Posterior cingulate gyrus (tissue), 11 donors: ENCODE data around the gene C22orf15.

Source experiments
- DNase-seq, 10 donors: peaks; one replicate each; pipeline versions ENCODE4 v3.0.0 to v3.0.0-alpha.2; 2020 to 2021; ENCODE audit warnings: mixed read lengths in 3 of 10
- intact Hi-C: fragments of 100-400 bp; cut with DNase I; formaldehyde crosslinking; loops from one replicate; pipeline ENCODE4 v1.15.1; 2023

Gene C22orf15

DNA sequence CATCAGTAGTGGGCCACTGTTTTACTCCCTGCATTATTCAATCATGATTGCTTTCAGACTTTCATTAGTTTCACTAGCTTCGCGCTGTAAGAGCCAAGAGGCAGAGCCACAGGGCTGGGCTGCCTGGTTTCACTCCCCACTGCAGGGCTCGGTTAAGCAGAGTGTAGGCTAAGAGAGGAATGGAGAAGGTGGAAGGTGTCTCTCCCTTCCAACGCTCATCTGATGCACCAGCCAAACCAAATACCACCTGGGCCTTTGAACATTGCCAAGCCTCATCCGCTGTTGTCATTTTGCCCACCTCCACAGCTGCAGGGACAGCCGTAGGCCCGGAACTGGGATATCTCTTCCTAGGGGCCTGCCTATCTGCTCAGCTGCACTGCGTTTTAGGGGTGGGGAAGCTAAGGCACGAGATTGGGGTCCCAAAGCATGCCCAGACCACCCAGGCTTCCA lies 23.5 kb downstream of the C22orf15 start:
- intact Hi-C loops: no loop called here
- peak in 1 of 10 donors; percentile 52 for DNase-seq

DNA sequence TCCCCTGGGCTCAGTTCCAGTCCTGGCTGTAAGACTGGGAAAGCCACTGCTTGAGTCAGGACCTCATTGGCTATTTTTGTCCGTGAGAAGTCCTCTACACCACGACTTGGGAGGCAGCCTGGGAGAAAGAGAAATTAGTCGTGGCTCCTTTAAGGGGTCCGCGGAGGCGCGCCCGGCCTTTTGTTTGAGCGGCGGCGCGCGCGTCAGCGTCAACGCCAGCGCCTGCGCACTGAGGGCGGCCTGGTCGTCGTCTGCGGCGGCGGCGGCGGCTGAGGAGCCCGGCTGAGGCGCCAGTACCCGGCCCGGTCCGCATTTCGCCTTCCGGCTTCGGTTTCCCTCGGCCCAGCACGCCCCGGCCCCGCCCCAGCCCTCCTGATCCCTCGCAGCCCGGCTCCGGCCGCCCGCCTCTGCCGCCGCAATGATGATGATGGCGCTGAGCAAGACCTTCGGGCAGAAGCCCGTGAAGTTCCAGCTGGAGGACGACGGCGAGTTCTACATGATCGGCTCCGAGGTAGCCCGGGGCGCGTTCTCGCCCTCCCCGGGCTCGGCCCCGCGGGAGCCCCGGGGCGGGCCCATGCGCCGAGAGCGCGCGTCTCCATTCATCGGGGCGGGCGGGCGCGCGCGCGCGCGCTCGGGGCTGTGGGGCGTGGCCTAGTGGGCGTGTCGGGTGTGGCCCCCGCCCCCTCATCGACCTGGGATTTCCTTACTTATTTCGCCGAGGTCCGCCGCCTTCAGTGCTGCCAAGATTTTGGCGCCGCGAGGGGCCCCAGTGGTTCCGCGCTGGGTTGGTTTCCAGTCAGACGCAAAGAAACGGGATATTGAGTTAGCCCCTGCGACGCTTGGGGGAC lies 24.2 kb downstream of the C22orf15 start, which contains the start of gene SMARCB1:
Gene SMARCB1, plus strand, starts transcription at position 215 of the 848 bp plus-strand sequence. Its CDS starts 204 bp downstream, at position 419.
- peak; percentile 73 to 98 (median 83) for DNase-seq
- intact Hi-C loops: no loop called here

DNA sequence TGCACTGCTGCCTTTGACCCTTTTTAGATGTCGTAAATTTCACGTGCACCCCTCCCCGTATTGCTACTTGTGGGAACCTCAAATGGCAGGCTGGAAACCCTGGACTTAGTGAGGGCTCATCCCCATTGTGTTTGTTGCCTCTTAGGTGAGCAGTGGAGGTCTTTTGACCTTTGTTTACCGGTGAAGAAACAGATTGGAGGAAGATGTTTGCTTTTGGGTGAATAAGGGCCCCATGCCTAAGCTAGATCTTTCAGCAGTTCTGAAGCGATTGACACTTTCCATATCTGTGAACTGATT lies 24.8 kb downstream of the C22orf15 start:
- DNase-seq: no peak
- intact Hi-C loops: no loop called here

DNA sequence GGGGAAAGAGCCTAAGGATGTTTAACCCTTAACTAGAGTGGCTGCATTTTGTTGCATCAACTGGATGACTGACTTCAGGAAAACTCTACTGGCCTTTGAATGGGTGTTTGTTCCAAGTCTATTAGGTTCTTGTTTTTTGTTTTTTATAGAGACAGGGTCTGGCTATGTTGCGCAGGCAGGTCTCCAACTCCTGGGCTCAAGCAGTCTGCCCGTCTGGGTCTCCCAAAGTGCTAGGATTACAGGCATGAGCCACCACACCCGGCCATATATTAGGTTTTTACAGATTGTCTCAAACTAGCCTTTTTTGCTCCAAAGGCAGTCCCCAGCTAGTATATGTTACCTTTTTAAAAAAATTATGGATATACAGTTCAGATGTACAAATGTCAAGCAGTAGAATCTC lies 25.1 kb downstream of the C22orf15 start:
- intact Hi-C loops: no loop called here
- peak in 1 of 10 donors; percentile 50 for DNase-seq

DNA sequence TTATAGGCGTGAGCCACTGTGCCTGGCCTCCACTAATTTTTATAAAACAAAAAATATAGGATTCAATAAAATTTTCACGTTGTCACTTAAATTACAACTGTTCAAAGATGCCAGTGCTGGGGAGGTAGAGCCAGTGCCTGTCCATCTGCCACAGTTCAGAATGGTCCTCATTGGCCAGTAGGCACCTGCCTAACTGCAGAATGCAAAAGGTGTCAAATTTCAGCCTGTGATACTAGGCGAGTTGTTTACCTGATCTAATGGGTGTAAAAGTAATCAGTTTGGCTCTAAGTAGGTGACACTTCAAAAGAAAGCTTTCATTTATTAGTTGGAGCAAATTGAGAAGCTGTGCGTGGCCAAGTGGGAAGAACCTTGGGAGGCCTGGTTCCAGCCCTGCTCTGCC lies 26.3 kb downstream of the C22orf15 start:
- peak in 2 of 10 donors; percentile 0 to 10 for DNase-seq
- intact Hi-C loops: no loop called here

DNA sequence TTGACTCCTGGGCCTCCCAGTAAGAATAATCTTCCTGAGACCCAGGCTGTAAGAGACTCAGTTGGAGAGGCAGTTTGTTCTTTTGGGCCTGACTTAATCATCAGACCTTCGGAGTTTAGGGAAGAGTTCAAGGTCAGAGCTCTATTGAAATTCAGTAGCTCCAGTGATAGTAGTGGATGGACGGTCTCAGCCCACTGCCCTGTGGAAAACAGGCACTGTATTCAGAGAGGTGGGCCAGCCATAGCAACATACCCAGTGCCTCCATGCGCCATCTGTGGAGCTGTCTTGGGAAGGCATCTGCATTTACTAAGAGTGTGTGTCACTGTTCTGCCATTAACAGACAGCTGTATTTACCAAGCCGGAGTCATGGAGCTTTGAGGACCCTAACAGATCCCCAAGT lies 26.8 kb downstream of the C22orf15 start:
- peak in 3 of 10 donors; percentile 40 to 81 (median 52) for DNase-seq
- intact Hi-C loops: no loop called here

DNA sequence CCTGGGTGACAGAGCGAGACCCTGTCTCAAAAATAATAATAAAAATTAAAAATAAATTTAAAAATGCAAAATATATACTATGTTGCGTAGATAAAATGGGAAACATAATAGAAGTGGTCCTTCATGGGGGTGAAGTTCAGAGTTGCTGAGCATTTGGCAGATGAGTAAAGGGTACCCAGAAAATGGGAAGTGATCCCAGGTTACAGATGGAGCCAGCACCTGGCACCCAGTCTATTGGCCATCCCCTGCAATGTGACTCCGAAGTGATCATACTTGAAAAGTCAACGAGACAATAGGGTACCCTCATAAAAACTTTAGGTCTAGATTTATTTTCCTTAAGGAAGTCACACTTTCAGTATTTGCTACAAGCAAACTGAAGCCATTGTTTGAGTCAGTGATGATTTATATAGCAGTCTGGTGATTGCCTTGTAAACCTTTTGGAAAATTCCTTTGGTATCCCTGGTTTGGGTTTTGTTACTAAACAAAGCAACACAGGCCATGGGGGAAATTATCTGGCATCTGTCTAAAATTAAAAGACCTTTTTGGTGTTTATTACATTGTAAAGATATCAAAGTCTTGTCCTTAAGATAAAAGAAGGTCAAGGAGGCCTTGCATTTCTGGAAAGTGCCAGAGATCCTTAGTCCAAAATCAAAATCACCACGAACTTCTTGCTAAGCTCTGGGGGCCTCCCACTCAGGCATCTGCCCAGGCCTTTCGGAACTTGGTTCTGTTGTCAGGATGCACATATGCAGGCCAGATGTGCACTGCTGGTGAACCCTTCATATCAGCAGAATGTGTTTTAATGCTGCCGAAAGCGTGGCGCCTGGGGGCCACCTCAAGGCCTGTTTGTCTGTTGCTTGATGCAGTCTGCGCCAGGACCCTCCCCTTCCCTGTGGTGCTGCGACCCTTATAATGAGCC lies 28.3 kb downstream of the C22orf15 start:
- intact Hi-C loops: no loop called here
- peak in 2 of 10 donors; percentile 19 to 42 for DNase-seq

DNA sequence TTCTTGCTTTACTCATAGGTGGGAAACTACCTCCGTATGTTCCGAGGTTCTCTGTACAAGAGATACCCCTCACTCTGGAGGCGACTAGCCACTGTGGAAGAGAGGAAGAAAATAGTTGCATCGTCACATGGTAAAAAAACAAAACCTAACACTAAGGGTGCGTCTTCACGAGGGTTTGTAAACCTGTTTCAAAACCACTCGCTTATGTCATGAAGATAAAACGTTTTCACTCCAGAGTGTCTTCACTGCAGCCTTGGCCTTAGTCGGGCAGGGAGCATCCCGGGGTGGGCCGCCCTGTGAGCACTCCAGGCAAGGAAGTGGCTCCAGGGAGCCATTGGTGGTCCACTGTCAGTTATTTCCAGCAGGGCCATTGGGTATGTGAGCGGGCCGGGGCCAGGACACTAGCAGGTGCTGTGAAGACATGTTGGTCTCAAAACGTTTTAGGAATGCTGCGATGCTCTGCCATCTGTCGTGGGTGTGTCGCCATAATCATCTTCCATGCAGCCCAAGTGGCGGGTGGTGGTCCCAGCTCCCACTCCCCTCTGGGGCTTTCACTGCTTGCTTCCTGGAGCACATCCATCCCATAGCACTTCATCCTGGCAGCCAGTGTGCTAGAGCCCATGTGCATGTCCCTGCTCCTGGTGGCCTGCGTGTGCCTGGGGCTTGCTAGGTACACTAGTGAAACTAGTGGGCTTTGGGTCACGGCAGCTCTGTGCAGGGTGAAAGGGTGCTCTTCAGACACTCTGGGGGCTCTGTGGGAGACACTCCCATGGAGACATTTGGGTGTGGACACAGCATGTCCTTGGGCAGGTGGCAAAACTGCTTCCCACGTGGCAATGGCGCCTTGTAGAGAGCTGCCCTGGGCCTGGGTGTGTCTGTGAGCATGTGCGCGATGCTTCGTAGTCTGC lies 29.2 kb downstream of the C22orf15 start:
- peak in 1 of 10 donors; percentile 40 for DNase-seq
- intact Hi-C loops: no loop called here

DNA sequence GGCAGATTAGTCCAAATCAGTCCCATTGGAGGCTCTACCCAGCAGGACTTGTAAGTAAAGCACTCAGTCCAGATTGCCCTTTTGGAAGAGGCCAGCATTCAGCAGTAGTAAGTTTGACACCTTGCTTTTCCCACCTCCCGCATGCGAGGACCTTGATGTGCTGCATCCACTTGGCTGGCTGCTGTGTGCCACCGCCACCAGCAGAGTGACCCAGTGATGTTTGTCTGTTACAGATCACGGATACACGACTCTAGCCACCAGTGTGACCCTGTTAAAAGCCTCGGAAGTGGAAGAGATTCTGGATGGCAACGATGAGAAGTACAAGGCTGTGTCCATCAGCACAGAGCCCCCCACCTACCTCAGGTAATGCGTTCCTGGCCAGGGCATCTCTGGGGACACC lies 30.5 kb downstream of the C22orf15 start:
- DNase-seq: peak in 2 of 10 donors; percentile 22 to 27
- intact Hi-C loops: no loop called here

DNA sequence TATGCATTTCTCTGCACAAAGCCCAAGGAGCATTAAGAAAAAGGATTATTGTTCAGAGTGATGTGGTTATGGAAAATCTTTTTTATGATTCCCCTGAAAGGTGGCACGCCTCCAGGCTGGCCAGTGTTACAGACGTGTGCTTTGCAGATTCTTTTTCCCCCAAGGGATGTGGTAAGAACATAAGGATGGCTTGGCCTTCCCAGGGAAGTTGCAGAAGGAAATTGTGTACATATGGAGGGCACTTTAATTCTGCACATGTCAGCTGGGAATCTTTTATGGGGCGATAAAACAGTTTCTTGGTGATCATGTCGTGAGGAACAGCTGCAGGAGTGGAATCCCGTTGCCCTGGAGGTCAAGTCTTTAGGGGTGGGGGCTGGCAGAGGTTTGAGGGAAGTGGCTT lies 33.7 kb downstream of the C22orf15 start:
- no peak for DNase-seq
- intact Hi-C loops: no loop called here

DNA sequence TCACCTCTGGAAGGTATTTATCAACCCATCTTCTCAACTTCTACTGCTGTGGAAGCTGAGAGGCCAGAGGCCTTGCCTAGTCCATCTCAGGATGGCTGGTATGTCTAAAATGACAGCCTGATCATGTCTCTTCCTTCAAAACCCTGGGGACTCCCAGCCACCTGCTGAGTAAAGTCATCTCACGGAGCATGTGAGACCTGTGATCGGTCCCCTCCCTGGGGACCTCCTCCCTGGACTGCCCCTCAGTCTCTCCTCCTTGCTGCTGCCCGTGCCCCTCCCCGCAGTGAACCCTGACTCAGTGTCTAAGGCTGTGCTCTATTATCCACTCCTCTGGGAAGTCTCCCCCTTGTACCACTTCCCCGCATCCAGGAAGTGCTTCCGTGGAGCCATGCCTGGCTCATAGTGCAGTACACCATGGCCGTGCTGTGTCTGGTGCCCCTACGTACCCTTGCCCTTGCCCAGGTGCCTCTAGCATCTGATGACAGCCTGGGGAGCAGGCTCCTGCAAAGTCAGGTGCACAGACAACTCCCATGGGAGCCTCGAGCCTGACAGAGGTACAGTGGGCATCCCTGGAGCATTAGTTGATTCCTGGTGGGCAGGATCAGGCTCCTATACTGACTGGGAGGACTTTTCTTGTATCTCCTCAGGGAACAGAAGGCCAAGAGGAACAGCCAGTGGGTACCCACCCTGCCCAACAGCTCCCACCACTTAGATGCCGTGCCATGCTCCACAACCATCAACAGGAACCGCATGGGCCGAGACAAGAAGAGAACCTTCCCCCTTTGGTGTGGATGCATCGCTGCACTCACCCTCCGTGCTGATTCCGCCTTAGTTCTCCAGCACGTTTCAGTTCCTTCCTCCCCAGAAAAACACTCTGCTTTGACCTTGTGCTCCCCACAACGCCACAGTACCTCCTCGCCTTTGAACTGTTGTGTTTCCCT lies 37.8 kb downstream of the C22orf15 start:
- intact Hi-C loops: no loop called here
- DNase-seq: peak in 2 of 10 donors; percentile 47 to 63

DNA sequence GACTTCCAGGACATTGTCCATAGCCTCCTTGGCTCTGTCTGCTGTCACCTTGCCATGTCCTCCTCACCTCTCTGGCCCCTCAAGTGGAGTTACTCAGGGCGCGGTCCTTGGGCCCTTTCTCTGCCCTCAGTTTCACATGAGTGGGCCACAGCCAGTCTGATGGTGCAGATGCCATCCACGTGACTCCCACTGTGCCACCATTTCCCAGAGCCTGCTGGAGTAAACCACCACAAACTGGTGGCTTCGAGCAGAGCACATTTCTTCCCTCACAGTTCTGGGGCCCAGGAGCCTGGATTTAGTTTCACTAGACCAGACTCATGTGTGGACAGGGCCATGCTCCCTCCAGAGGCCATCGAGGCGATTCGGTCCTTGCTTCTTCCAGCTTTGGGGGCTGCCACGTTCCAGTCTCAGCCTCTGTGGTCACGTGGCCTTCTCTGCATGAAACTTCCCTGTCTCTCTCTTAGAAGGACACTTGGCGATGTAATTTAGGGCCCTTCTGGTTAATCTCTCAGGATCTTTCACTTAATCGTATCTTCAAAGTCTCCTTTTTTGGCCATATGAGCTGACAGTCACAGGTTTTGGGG lies 38.5 kb downstream of the C22orf15 start:
- peak in 2 of 10 donors; percentile 20 to 39 for DNase-seq
- intact Hi-C loops: no loop called here

DNA sequence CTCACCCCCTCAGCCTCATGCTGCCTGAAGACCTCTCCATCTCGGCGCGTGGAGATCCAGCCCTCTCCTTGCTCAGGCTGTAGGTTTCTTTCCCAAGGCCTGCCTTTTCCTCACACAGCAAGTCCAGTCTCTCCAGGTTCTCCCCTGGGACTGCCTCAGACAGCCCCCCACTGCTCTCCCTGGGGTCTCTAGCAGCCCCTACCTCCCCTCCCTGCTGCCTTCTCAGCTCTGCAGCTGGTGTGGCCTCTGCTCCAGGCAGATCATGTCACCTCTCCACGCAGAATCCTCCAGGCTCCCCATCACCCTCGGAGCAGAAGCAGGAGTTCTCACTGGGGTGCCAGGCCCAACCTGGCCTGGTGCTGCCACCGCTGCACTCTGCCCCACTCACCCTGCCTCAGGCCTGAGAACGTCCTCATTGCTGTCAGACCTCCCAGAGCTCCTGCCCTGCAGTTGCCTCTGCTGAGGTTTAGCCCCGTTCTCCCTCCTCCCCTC lies 39.1 kb downstream of the C22orf15 start:
- peak in 2 of 10 donors; percentile 58 to 59 for DNase-seq
- intact Hi-C loops: no loop called here

DNA sequence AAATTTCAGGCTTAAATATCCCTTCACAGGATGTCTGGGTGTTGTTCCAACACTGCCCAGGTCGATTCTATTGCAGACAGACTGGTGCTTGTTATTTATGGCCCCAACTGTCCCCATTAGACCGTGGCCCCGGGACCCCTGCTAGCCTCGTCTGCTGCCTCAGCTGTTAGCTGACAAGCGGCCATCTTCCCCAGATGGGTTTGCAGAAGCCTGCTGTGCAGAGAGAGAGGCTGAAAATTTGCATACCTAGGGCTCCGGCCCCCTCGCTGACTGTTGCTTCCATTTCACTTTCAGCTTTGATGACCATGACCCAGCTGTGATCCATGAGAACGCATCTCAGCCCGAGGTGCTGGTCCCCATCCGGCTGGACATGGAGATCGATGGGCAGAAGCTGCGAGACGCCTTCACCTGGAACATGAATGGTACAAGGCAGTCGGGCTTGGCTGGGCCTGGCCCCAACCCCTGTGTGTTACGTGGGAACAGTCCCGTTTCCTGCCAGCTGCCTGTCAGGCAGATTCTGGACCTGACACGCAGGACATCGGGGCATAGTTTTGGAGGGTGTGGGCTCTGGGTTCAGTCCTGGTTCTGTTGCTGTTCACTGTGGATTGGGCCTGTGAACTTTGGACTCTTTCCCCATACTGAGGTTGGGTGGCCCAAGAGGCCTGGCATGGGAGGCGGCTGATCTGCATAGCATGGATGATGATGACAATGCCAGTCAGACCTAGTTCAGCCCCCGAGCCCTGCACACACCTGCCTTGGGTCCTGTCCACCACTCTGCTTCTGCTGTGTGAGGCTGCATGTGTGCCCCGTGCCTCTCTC lies 40.4 kb downstream of the C22orf15 start:
- DNase-seq: peak in 3 of 10 donors; percentile 59 to 73 (median 62)
- intact Hi-C loops: no loop called here

DNA sequence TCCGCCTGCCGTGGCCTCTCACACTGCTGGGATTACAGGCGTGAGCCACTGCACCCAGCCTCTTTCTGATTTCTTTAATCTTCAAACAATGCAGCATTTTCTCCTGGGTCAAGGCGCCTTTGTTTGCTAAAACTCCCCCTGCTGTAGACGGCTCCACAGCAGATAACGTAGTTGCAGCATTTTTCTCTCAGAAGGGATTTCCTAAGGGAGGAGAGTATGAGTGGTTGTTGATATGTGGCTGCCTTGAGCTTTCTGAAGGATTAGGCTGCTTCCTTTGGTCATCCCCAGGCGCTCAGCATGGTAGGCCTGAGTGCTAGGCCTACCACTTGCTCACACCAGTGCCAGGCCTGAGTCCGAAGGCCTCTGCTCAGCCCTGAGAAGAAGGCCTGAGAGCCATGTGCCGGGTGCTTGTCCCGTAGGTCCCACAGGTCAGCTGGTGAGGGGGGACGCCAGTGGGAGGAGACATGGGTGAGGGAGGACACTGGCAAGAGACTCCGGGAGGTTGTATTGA lies 42.0 kb downstream of the C22orf15 start:
- intact Hi-C loops: no loop called here
- peak in 3 of 10 donors; percentile 10 to 42 (median 22) for DNase-seq

DNA sequence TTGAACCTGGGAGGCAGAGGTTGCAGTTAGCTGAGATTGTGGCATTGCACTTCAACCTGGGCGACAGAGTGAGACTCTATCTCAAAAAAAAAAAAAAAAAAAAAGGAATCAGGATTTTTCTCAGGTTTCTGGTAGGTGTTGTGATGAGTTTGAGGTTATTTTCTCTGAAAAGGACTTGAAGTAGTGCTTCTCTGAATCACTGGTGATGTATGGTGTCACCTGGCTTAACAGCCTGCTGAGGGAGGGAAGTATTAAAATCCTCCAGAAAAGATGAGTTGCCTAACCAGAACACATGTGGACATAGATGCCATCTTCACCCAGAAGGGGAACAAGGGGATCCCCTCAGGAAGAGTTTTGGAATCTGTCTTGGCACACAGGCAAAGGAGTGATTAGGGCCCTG lies 44.0 kb downstream of the C22orf15 start:
- intact Hi-C loops: no loop called here
- no peak for DNase-seq

DNA sequence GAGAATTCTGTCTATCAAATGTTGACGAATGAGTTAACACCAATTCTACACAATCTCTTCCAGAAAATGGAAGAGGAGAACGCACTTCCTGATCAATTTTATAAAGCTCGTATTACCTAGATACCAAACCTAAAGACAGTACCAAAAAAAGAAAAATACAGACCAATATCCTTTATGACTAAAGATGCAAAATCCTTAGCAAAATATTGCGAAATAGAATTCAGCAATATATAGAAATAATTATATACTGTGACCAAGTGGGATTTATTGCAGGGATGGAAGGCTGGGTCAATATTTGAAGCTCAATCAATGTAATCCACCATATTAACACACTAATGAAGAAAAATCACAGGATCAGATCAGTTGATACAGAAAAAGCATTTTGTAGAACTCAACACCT lies 49.6 kb downstream of the C22orf15 start:
- DNase-seq: no peak
- intact Hi-C loops: no loop called here
